CD8-positive, alpha-beta memory T cell (primary cell): ENCODE results near the gene VASP. TPM values are rescaled to one million over a fixed set of nuclear protein-coding genes. Genes with fewer than 3 reads are reported as not detected.
A peak's percentile ranks its signal among the peaks of the same experiment; 100 is the strongest.

Experiments used
- CTCF ChIA-PET: fragments of 350-600 bp; sonication (Branson Sonifier 250); formaldehyde crosslinking; loops from one replicate; lab custom pipeline; 2021; ENCODE audit warnings: antibody characterized with exemption; lab: Charles Lee
- POLR2A ChIA-PET: fragments of 350-600 bp; sonication (Branson Sonifier 250); formaldehyde crosslinking; loops from one replicate; lab custom pipeline; 2021; ENCODE audit warnings: antibody characterized with exemption; lab: Charles Lee
- DNase-seq, 5 donors: peaks; one replicate each; pipeline versions ENCODE4 v3.0.0 to v3.0.0-alpha.2; 2020 to 2022; ENCODE audit warnings: mixed read lengths in 1 of 5
- H3K27ac ChIP-seq: one replicate; pipeline ENCODE4 v1.7.0; 2013; ENCODE audit warnings: low read depth, mild to moderate bottlenecking, low read length, moderate library complexity
- H3K27me3 ChIP-seq: 2 replicates; pipeline ENCODE4 v1.7.0; 2013; ENCODE audit warnings: low read length, mild to moderate bottlenecking; ENCODE audit not compliant: insufficient read depth, poor library complexity, severe bottlenecking
- H3K36me3 ChIP-seq: 2 replicates; pipeline ENCODE4 v1.7.0; 2013; ENCODE audit warnings: mild to moderate bottlenecking, low read length, moderate library complexity; ENCODE audit not compliant: insufficient read depth
- H3K4me1 ChIP-seq: 2 replicates; pipeline ENCODE4 v1.7.0; 2013; ENCODE audit warnings: mild to moderate bottlenecking, low read length, moderate library complexity; ENCODE audit not compliant: insufficient read depth
- H3K4me3 ChIP-seq: 2 replicates; pipeline ENCODE4 v1.7.0; 2013; ENCODE audit warnings: mild to moderate bottlenecking, low read length
- H3K9me3 ChIP-seq: 2 replicates; pipeline ENCODE4 v1.7.0; 2013; ENCODE audit warnings: mild to moderate bottlenecking, low read length
- H3K27ac Mint-ChIP-seq, 8 donors: one replicate each; pipeline ENCODE4 v1.8.0; 2020 to 2021; ENCODE audit warnings: mixed read lengths in 8 of 8, mild to moderate bottlenecking in 6 of 8, inconsistent platforms in 3 of 8, moderate library complexity in 3 of 8
- H3K27me3 Mint-ChIP-seq, 2 donors: one replicate each; pipeline ENCODE4 v1.8.0; 2020 to 2021; ENCODE audit warnings: mixed read lengths in 2 of 2, mild to moderate bottlenecking in 1 of 2, moderate library complexity in 1 of 2
- H3K36me3 Mint-ChIP-seq, 3 donors: one replicate each; pipeline ENCODE4 v1.8.0; 2020 to 2021; ENCODE audit warnings: mixed read lengths in 3 of 3, inconsistent platforms in 1 of 3, mild to moderate bottlenecking in 1 of 3
- H3K4me1 Mint-ChIP-seq, 3 donors: one replicate each; pipeline ENCODE4 v1.8.0; 2020 to 2021; ENCODE audit warnings: mixed read lengths in 3 of 3, inconsistent platforms in 1 of 3, mild to moderate bottlenecking in 1 of 3
- H3K4me3 Mint-ChIP-seq, 7 donors: one replicate each; pipeline ENCODE4 v1.8.0; 2020 to 2021; ENCODE audit warnings: mixed read lengths in 7 of 7, mild to moderate bottlenecking in 6 of 7, moderate library complexity in 4 of 7, inconsistent platforms in 2 of 7
- H3K9me3 Mint-ChIP-seq, 5 donors: one replicate each; pipeline ENCODE4 v1.8.0; 2020 to 2022; ENCODE audit warnings: mixed read lengths in 5 of 5, mild to moderate bottlenecking in 3 of 5, moderate library complexity in 2 of 5, inconsistent platforms in 1 of 5
- polyA plus RNA-seq: library from polyadenylated mRNA; unstranded; fragments of 300-500 nt; fragmentation: Illumina TruSeq; gene quantifications from one replicate; pipeline ENCODE4 v1.2.3, GENCODE V29; 2021
- total RNA-seq, 2 experiments: library from RNA; stranded (reverse); gene quantifications; one replicate each; pipeline ENCODE4 v1.2.3, GENCODE V29; 2021

Gene VASP
- total and polyA plus RNA-seq, 3 experiments from 2014 or later = 61.8 to 170 (median 154) TPM

DNA sequence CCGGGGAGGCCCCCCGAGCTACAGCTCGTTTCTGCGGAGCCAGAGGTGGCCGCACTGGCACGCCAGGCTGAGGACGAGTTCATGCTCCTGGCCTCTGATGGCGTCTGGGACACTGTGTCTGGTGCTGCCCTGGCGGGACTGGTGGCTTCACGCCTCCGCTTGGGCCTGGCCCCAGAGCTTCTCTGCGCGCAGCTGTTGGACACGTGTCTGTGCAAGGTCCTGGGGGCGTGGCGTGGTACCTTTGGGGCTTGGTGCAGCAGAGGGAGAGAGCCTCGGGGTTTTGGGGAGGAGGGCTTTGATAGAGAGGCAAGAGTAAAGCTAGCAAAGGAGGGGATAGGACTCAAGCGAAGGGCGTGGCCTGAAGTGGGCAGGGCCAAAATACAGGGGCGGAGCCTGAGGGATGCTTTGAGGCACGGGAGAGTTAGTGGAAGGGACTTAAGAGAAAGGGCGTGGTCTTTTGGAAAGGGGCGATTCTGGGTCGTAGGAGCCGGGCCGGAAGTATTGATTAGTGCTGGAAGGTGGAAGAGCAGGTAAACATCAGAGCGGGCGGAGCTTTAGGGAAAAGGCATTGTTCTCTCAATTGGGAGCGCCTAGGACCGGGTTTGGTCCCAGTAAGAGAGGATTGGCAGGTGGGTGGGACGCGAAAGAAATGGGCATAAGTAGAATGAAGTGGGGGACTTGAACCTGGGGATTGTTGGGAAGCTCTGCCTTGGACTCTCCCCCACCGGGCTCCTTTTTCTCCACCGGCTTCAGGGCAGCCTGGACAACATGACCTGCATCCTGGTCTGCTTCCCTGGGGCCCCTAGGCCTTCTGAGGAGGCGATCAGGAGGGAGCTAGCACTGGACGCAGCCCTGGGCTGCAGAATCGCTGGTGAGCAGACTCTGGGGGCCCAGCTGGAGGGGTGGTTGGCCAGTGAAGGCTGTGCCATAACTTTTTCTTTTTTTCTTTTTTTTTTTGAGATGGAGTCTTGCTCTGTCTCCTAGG is 7.8 kb upstream of the VASP start:
- Histone ChIP-seq H3K4me1 (peaks cover 36% of the 10 kb centered on the region), H3K36me3 (no peaks in the 10 kb centered on the region), H3K27ac (no peak overlapping the region), H3K4me3 (peak overlapping the region; percentile 46), H3K9me3 (no peaks in the 10 kb centered on the region), H3K27me3 (peaks cover 8% of the 10 kb centered on the region)
- H3K36me3 Mint-ChIP-seq = peaks cover 0 to 3% (median 2%) of the 10 kb centered on the region in 3 donors
- peaks cover 3 to 7% of the 10 kb centered on the region in 2 donors for H3K27me3 Mint-ChIP-seq
- peak; percentile 35 to 73 (median 57) for DNase-seq
- ChIA-PET CTCF (interaction anchor here (0.6 to 5.5 kb wide), 15 partner anchors 8 to 143 kb away, joined by 3 to 47 read pairs (median 4); partner anchors contain the start of genes EML2 and VASP), POLR2A (interaction anchor here (0.5 to 1.7 kb wide), 3 partner anchors 9 to 26 kb away, joined by 3 to 5 read pairs (median 4); no protein-coding TSS in a partner anchor)
- H3K9me3 Mint-ChIP-seq = no peaks in the 10 kb centered on the region
- H3K4me3 Mint-ChIP-seq = peak overlapping the region; percentile 44 to 88 (median 51)
- peaks cover 28 to 43% (median 42%) of the 10 kb centered on the region in 3 donors for H3K4me1 Mint-ChIP-seq
- H3K27ac Mint-ChIP-seq = peak overlapping the region in 6 of 8 donors; percentile 21 to 83 (median 70)

DNA sequence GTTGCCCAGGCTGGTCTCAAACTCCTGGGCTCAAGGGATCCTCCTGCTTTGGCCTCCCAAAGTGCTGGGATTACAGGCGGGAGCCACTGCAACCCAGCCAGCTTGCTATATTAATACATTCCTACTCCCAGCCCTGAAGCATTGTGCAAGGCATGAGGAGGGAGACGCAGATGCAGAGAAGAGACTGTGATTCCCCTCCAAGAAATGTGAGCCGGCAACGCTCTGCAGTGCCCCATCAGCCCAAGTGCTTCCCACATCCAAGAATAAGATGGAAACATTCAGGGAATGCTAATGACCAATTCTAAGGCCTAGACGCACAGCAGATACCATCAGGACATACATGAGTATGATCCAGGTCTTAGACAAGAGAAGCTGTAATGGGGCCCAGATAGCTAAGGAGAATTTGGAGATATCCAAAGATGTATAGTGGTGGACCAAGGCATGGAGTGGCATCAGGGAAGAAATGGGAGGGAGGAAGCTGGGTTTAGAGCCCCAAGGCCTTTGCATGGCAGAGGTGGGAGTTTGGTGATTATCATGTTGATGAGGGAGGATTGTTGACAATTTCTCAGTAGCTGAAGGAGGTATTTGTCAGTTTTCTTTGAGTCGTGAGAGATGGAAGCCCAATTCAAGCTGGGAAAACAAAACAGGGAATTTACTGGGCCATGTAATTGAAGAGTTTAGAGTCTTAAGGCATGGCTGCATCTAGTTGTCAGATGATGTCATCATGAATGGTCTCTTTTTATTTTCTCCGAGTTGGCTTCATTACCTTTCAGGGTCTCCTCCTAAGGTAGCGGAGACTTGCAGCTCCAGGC is 6.2 kb upstream of the VASP start:
- no peaks in the 10 kb centered on the region for H3K9me3 Mint-ChIP-seq
- Histone ChIP-seq H3K27me3 (no peaks in the 10 kb centered on the region), H3K4me1 (peaks cover 44% of the 10 kb centered on the region), H3K9me3 (no peaks in the 10 kb centered on the region), H3K4me3 (no peak overlapping the region), H3K27ac (no peak overlapping the region), H3K36me3 (no peaks in the 10 kb centered on the region)
- peaks cover 0 to 3% (median 2%) of the 10 kb centered on the region in 3 donors for H3K36me3 Mint-ChIP-seq
- ChIA-PET POLR2A (no interaction called here), CTCF (interaction anchor here (2.0 kb wide), 1 partner anchor 22 kb away, joined by 6 read pairs; no protein-coding TSS in a partner anchor)
- H3K27ac Mint-ChIP-seq = peak overlapping the region in 2 of 8 donors; percentile 23 to 72
- peaks cover 28 to 48% (median 47%) of the 10 kb centered on the region in 3 donors for H3K4me1 Mint-ChIP-seq
- peaks cover 0 to 3% of the 10 kb centered on the region in 2 donors for H3K27me3 Mint-ChIP-seq
- H3K4me3 Mint-ChIP-seq = peak overlapping the region in 1 of 7 donors; percentile 65
- no peak for DNase-seq

DNA sequence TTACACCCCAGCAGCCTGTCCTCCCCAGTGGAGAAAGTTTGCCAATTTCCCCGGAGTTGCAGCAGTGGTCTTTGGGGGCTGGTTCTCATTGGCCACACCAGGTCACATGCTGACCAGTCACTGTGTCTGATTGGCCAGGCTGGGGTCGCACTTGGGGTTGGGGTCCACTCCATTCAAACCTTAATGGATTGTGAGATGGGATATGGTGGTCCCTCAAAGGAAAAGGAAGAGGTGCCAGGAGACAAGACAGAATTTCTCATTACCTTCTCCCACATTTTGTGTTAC is 5.6 kb upstream of the VASP start:
- Mint-ChIP-seq H3K9me3 (no peaks in the 10 kb centered on the region), H3K4me1 (peaks cover 29 to 51% (median 49%) of the 10 kb centered on the region in 3 donors), H3K4me3 (peak overlapping the region in 1 of 7 donors; percentile 53), H3K36me3 (peaks cover 0 to 3% (median 2%) of the 10 kb centered on the region in 3 donors), H3K27ac (peak overlapping the region in 2 of 8 donors; percentile 72 to 75), H3K27me3 (peaks cover 0 to 3% of the 10 kb centered on the region in 2 donors)
- Histone ChIP-seq H3K9me3 (no peaks in the 10 kb centered on the region), H3K4me3 (no peak overlapping the region), H3K27ac (no peak overlapping the region), H3K27me3 (no peaks in the 10 kb centered on the region), H3K36me3 (no peaks in the 10 kb centered on the region), H3K4me1 (peaks cover 41% of the 10 kb centered on the region)
- no peak for DNase-seq
- ChIA-PET CTCF (no interaction called here), POLR2A (no interaction called here)

DNA sequence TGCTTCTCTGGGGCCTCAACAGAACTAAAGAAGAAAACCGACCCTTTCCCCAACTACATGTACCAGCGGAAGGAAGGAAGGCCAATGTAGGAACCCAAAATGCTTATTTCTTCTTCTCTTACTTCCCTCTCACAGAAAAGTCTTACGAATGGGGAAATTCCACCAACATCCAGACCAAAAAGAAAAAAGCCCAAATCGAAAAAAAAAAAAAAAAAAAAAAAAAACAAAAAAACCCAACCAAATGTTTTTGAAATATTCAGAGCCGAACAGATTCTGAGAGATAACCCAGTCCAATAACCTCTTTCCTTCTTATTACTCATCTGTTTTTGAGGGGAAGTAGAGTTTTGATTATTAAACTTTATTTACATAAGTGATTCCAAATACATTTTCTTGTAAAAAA is 5.2 kb upstream of the VASP start:
- H3K9me3 Mint-ChIP-seq = no peaks in the 10 kb centered on the region
- H3K27ac ChIP-seq = no peak overlapping the region
- DNase-seq = no peak
- H3K27me3 Mint-ChIP-seq = peaks cover 0 to 4% of the 10 kb centered on the region in 2 donors
- no peaks in the 10 kb centered on the region for H3K36me3 ChIP-seq
- H3K9me3 ChIP-seq = no peaks in the 10 kb centered on the region
- peaks cover 40% of the 10 kb centered on the region for H3K4me1 ChIP-seq
- peak overlapping the region in 1 of 8 donors; percentile 72 for H3K27ac Mint-ChIP-seq
- H3K4me3 Mint-ChIP-seq = peak overlapping the region in 1 of 7 donors; percentile 53
- H3K36me3 Mint-ChIP-seq = peaks cover 0 to 5% (median 2%) of the 10 kb centered on the region in 3 donors
- POLR2A ChIA-PET = no interaction called here
- no peaks in the 10 kb centered on the region for H3K27me3 ChIP-seq
- CTCF ChIA-PET = interaction anchor here (0.8 kb wide), 1 partner anchor 17 kb away, joined by 3 read pairs; no protein-coding TSS in a partner anchor
- no peak overlapping the region for H3K4me3 ChIP-seq
- H3K4me1 Mint-ChIP-seq = peaks cover 29 to 48% (median 46%) of the 10 kb centered on the region in 3 donors

DNA sequence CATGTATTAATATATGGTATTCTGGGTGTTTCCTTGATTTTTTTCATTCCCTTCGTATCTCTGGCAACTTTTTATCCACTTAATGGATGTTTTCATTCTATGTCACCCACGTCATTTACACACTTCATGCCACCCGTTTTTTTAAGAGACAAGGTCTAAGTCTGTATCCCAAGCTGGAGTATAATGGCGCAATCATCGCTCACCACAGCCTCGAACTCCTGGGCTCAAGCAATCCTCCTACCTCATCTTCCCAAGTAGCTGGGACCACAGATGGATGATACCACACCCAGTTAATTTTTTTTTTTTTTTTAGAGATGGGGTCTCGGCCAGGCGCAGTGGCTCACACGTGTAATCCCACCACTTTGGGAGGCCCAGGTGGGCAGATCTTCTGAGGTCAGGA is 3.4 kb upstream of the VASP start:
- peaks cover 0 to 8% (median 2%) of the 10 kb centered on the region in 3 donors for H3K36me3 Mint-ChIP-seq
- Histone ChIP-seq H3K27me3 (no peaks in the 10 kb centered on the region), H3K36me3 (no peaks in the 10 kb centered on the region), H3K4me1 (peaks cover 24% of the 10 kb centered on the region), H3K27ac (no peak overlapping the region), H3K4me3 (no peak overlapping the region), H3K9me3 (no peaks in the 10 kb centered on the region)
- H3K27me3 Mint-ChIP-seq = peaks cover 0 to 5% of the 10 kb centered on the region in 2 donors
- peak overlapping the region in 1 of 7 donors; percentile 32 for H3K4me3 Mint-ChIP-seq
- peak overlapping the region in 3 of 8 donors; percentile 23 to 50 (median 43) for H3K27ac Mint-ChIP-seq
- no peak for DNase-seq
- ChIA-PET CTCF (interaction anchor here (0.6 to 1.0 kb wide), 2 partner anchors 64 to 1429 kb away, joined by 3 read pairs; no protein-coding TSS in a partner anchor), POLR2A (no interaction called here)
- no peaks in the 10 kb centered on the region for H3K9me3 Mint-ChIP-seq
- peaks cover 20 to 35% (median 31%) of the 10 kb centered on the region in 3 donors for H3K4me1 Mint-ChIP-seq

DNA sequence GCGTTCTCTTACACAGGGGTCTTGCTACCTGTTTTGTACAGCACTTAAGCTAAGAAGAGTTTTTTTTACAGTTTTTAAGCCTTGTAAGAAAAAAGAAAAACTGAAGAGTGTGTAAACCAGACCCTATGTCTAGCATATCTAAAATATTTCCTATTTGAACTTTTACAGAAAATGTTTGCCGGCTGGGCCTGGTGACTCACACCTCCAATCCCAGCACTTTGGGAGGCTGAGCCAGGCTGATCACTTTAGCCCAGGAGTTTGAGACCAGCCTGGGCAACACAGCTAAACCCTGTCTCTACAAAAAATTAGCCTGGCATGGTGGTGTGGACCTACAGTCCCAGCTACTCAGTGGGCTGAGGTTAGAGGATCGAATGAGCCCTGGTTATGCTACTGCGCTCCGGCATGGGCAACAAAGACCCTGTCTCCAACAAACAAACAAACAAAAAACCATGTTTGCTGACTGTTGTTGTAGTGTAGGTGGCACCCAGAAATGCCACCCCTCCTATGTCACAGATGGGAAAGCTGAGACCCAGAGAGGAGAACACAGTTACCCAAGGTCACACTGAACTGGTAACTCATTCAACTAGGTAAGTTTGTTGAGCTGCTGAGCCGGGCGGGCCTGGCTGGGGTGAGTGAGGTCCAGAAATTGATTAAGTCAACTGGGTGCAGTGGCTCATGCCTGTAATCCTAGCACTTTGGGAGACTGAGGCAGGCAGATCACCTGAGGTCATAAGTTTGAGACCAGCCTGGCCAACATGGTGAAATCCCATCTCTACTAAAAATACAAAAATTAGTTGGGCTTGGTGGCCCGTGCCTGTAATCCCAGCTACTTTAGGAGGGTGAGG is 1.9 kb upstream of the VASP start:
- ChIA-PET POLR2A (no interaction called here), CTCF (interaction anchor here (1.0 to 2.2 kb wide), 8 partner anchors 9 to 66 kb away, joined by 3 to 18 read pairs (median 4); partner anchors contain the start of genes PPM1N and RTN2)
- H3K27ac Mint-ChIP-seq = peak overlapping the region; percentile 83 to 99 (median 93)

DNA sequence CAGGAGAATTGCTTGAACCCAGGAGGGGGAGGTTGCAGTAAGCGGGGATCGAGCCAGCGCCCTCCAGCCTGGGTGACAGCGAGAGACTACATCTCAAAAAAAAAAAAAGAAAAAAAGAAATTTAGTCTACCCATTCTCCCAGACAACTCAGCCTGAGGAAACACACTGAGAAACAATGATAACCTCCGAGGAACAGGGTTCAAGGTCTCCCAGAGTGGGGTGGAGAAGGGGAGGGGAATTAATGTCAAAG is 1.4 kb upstream of the VASP start:
- Mint-ChIP-seq H3K4me3 (peak overlapping the region; percentile 76 to 100 (median 81)), H3K4me1 (peaks cover 30 to 41% (median 39%) of the 10 kb centered on the region in 3 donors), H3K27me3 (peaks cover 0 to 3% of the 10 kb centered on the region in 2 donors), H3K36me3 (peaks cover 0 to 13% (median 4%) of the 10 kb centered on the region in 3 donors), H3K9me3 (no peaks in the 10 kb centered on the region), H3K27ac (peak overlapping the region; percentile 83 to 99 (median 93))
- Histone ChIP-seq H3K36me3 (no peaks in the 10 kb centered on the region), H3K27me3 (no peaks in the 10 kb centered on the region), H3K4me3 (peak overlapping the region; percentile 98), H3K9me3 (no peaks in the 10 kb centered on the region), H3K27ac (peak overlapping the region; percentile 97), H3K4me1 (peaks cover 28% of the 10 kb centered on the region)
- DNase-seq = no peak
- POLR2A ChIA-PET = no interaction called here
- CTCF ChIA-PET = interaction anchor here (1.0 to 2.2 kb wide), 8 partner anchors 10 to 67 kb away, joined by 3 to 18 read pairs (median 4); partner anchors contain the start of genes PPM1N and RTN2

More for the DNA sequence above, 1.9 kb upstream of the VASP start:
- H3K27ac ChIP-seq = peak overlapping the region; percentile 97
- DNase-seq = no peak
- H3K4me1 Mint-ChIP-seq = peaks cover 26 to 36% (median 35%) of the 10 kb centered on the region in 3 donors
- peaks cover 25% of the 10 kb centered on the region for H3K4me1 ChIP-seq
- H3K9me3 ChIP-seq = no peaks in the 10 kb centered on the region
- H3K36me3 Mint-ChIP-seq = peaks cover 0 to 12% (median 2%) of the 10 kb centered on the region in 3 donors
- H3K4me3 ChIP-seq = peak overlapping the region; percentile 98
- peaks cover 0 to 3% of the 10 kb centered on the region in 2 donors for H3K27me3 Mint-ChIP-seq
- no peaks in the 10 kb centered on the region for H3K36me3 ChIP-seq
- peak overlapping the region; percentile 76 to 100 (median 81) for H3K4me3 Mint-ChIP-seq
- H3K27me3 ChIP-seq = no peaks in the 10 kb centered on the region
- no peaks in the 10 kb centered on the region for H3K9me3 Mint-ChIP-seq
